Endometrium (tissue), 2 donors: ENCODE results near the gene PIF1.

Source experiments
- FAIRE-seq: peaks from 2 replicates; lab custom pipeline; 2012; peaks lifted over from hg19 to GRCh38; lab: Jason Lieb, UNC
- donor health status: control.
- donor health status: control.

PIF1 gene

GRCh38 chr15:64825431-64826294 is at the start of gene PIF1:
Gene PIF1 (minus strand): TSS chr15:64825647. CDS start chr15:64824335, 1,312 bp downstream.
- FAIRE-seq: peak; percentile 91

- FAIRE-seq: no peak
Observed at GRCh38 chr15:64870353-64870752, 44.9 kb upstream of the PIF1 start.

GRCh38 chr15:64869501-64869900 is 44.1 kb upstream of the PIF1 start:
- FAIRE-seq: no peak

GRCh38 chr15:64865998-64866520 is 40.6 kb upstream of the PIF1 start:
- no peak for FAIRE-seq

GRCh38 chr15:64865126-64865997 is 39.9 kb upstream of the PIF1 start:
- FAIRE-seq: no peak

GRCh38 chr15:64864068-64864467 is 38.6 kb upstream of the PIF1 start:
- FAIRE-seq: no peak

GRCh38 chr15:64862408-64862807 is 37.0 kb upstream of the PIF1 start:
- FAIRE-seq: no peak

GRCh38 chr15:64861960-64862359 is 36.5 kb upstream of the PIF1 start:
- no peak for FAIRE-seq

GRCh38 chr15:64861331-64861730 is 35.9 kb upstream of the PIF1 start:
- no peak for FAIRE-seq

GRCh38 chr15:64859226-64859625 is 33.8 kb upstream of the PIF1 start:
- FAIRE-seq: no peak

- FAIRE-seq: no peak
Observed at GRCh38 chr15:64858021-64858575, 32.7 kb upstream of the PIF1 start.

- no peak for FAIRE-seq
Observed at GRCh38 chr15:64857421-64857820, 32.0 kb upstream of the PIF1 start.

GRCh38 chr15:64856429-64857145 is 31.1 kb upstream of the PIF1 start:
- no peak for FAIRE-seq

GRCh38 chr15:64855205-64855975 is 29.9 kb upstream of the PIF1 start:
- no peak for FAIRE-seq

GRCh38 chr15:64854526-64854925 is 29.1 kb upstream of the PIF1 start:
- no peak for FAIRE-seq

GRCh38 chr15:64854041-64854440 is 28.6 kb upstream of the PIF1 start:
- no peak for FAIRE-seq

- FAIRE-seq: no peak
Observed at GRCh38 chr15:64851503-64851840, 26.0 kb upstream of the PIF1 start.

GRCh38 chr15:64850778-64851502 is 25.5 kb upstream of the PIF1 start:
- no peak for FAIRE-seq

GRCh38 chr15:64847876-64848716 is 22.6 kb upstream of the PIF1 start:
- FAIRE-seq: no peak

GRCh38 chr15:64847448-64847847 is 22.0 kb upstream of the PIF1 start:
- no peak for FAIRE-seq
